Esophagus squamous epithelium (tissue), 4 donors: ENCODE data around the gene FRMD3.

ENCODE experiments used
- CTCF ChIP-seq, 6 experiments: fragments of 450-650 bp in 4 of 6; fragments of 200-600 bp in 2 of 6; sonication (generic) in 2 of 6; IDR thresholded peaks; one replicate each; pipeline ENCODE4 v1.5.1; 2016 to 2019; ENCODE audit warnings: antibody characterized with exemption in 6 of 6, mild to moderate bottlenecking in 4 of 6, moderate library complexity in 4 of 6
- POLR2A ChIP-seq, 4 donors: fragments of 450-650 bp; IDR thresholded peaks; one replicate each; pipeline ENCODE4 v1.6.1; 2017; ENCODE audit warnings: antibody characterized with exemption in 4 of 4, mild to moderate bottlenecking in 4 of 4, moderate library complexity in 3 of 4

- TF ChIP-seq POLR2A (IDR thresholded peaks at IDR 0.05) (no peak), CTCF (IDR thresholded peaks at IDR 0.05) (no peak)
These were observed 103.9 kb downstream of the FRMD3 start for GRCh38 chr9:83434254-83434653.
